Measurements from ENCODE around the gene DMD.

Gene DMD

DNA sequence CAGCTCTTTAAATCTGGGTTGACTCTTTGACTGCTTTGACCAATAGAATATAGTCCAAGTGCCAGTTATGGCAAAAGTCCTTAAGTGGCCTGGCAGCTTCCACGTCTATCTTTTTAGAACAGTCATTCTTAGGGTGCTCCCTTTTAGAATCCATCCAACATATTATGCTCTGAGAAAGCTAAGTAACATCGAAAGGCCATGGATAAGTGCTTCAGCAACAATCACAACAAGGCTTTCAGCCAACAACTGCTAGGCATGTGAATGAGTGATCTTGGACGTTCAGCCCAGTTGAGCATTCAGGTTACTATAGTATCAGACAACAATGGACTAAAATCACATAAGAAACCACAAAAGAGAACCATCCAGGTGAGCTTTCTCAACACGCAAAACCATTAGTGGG lies 818.7 kb downstream of the DMD start:
- no CpG with 5 or more reads among the region's 4 CpGs for WGBS, 2 experiments (ENCODE audit: insufficient coverage in 2 of 2)
- H3K36me3 ChIP-seq (ENCODE audit: control insufficient read depth, insufficient read depth, low read length), result no peaks in the 10 kb centered on the region
- H3K4me1 ChIP-seq (ENCODE audit: control insufficient read depth, insufficient read depth, low read length, poor library complexity, severe bottlenecking), result no peaks in the 10 kb centered on the region
- H3K4me3 ChIP-seq (ENCODE audit: extremely low read depth, insufficient read depth, low read length, poor library complexity, severe bottlenecking), result no peak overlapping the region
- H3K9me3 ChIP-seq (ENCODE audit: control insufficient read depth, low read length), result no peaks in the 10 kb centered on the region
- no peak overlapping the region for H3K27ac ChIP-seq (ENCODE audit: low read depth, low read length, severe bottlenecking)

GRCh38 chrX:32370456-32371205 lies 840.7 kb downstream of the DMD start:
- H3K36me3 ChIP-seq (ENCODE audit: control insufficient read depth, insufficient read depth, low read length), result no peaks in the 10 kb centered on the region
- H3K9me3 ChIP-seq (ENCODE audit: control insufficient read depth, low read length), result no peaks in the 10 kb centered on the region
- H3K4me1 ChIP-seq (ENCODE audit: control insufficient read depth, insufficient read depth, low read length, poor library complexity, severe bottlenecking), result no peaks in the 10 kb centered on the region
- no peak overlapping the region for H3K27ac ChIP-seq (ENCODE audit: low read depth, low read length, severe bottlenecking)
- H3K4me3 ChIP-seq (ENCODE audit: extremely low read depth, insufficient read depth, low read length, poor library complexity, severe bottlenecking), result no peak overlapping the region
- WGBS, 2 experiments (ENCODE audit: insufficient coverage in 2 of 2), result 86 to 96% methylated on average over 1 to 3 of the region's 5 CpGs

DNA sequence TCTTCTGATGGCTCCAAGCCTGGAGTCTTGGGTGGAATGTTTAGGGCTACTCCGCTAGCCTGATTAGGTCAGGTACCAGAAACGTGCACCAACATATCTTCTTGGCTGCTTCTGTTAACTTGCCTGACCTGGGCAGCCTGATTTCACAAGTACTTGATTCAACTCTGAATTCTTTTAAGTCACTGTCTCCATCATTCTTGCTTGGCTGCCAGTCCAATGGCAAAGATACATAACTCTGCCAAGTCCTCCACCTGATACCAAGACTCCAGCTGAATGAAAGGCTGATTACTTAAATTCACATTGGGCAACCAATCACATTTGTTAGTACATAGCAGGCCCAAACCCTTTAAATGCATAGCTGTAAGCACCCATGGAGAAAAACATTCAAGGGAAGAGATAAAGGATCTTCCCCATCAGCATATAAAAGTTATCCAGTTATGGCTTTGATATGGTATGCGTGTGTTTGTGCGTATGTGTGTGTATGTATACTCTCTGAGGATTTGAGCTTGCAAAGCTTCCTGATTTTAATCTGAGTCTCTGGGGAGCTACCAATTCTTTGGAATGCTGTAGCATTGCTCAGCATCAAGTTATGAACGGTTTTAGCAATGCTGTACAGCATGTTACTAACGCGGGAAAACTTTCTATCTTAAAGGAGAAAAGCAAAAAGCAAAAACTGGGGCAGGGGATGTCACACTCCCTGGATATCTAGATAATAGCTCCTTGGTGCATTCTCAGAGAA lies 917.2 kb downstream of the DMD start:
- Histone ChIP-seq H3K36me3 (ENCODE audit: control insufficient read depth, insufficient read depth, low read length) (no peaks in the 10 kb centered on the region), H3K9me3 (ENCODE audit: control insufficient read depth, low read length) (no peaks in the 10 kb centered on the region), H3K4me3 (ENCODE audit: extremely low read depth, insufficient read depth, low read length, poor library complexity, severe bottlenecking) (no peak overlapping the region), H3K27ac (ENCODE audit: low read depth, low read length, severe bottlenecking) (no peak overlapping the region), H3K4me1 (ENCODE audit: control insufficient read depth, insufficient read depth, low read length, poor library complexity, severe bottlenecking) (peaks cover 7% of the 10 kb centered on the region)
- WGBS, 2 experiments (ENCODE audit: insufficient coverage in 2 of 2), result 80 to 94% methylated on average over 1 to 3 of the region's 7 CpGs

DNA sequence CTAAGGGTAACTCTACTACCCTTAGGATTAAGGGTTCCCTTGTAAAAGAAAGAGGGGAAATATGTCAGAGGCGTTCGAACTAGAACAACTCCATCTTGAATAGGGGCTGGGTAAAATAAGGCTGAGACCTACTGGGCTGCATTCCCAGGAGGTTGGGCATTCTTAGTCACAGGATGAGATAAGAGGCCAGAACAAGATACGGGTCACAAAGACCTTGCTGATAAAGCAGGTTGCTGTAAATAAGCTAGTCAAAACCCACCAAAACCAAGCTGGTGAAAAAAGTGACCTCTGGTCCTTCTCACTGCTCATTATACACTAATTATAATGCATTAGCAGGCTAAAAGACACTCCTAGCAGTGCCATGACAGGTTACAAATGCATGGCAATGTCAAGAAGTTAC lies 922.0 kb downstream of the DMD start:
- Histone ChIP-seq H3K27ac (ENCODE audit: low read depth, low read length, severe bottlenecking) (no peak overlapping the region), H3K36me3 (ENCODE audit: control insufficient read depth, insufficient read depth, low read length) (no peaks in the 10 kb centered on the region), H3K4me3 (ENCODE audit: extremely low read depth, insufficient read depth, low read length, poor library complexity, severe bottlenecking) (no peak overlapping the region), H3K4me1 (ENCODE audit: control insufficient read depth, insufficient read depth, low read length, poor library complexity, severe bottlenecking) (peaks cover 2% of the 10 kb centered on the region), H3K9me3 (ENCODE audit: control insufficient read depth, low read length) (no peaks in the 10 kb centered on the region)
- no CpG with 5 or more reads among the region's 3 CpGs for WGBS, 2 experiments (ENCODE audit: insufficient coverage in 2 of 2)

- no peaks in the 10 kb centered on the region for H3K36me3 ChIP-seq (ENCODE audit: control insufficient read depth, insufficient read depth, low read length)
- no peak overlapping the region for H3K27ac ChIP-seq (ENCODE audit: low read depth, low read length, severe bottlenecking)
- no CpG with 5 or more reads among the region's 1 CpG for WGBS, 2 experiments (ENCODE audit: insufficient coverage in 2 of 2)
- H3K4me1 ChIP-seq (ENCODE audit: control insufficient read depth, insufficient read depth, low read length, poor library complexity, severe bottlenecking), result no peaks in the 10 kb centered on the region
- H3K4me3 ChIP-seq (ENCODE audit: extremely low read depth, insufficient read depth, low read length, poor library complexity, severe bottlenecking), result no peak overlapping the region
- no peaks in the 10 kb centered on the region for H3K9me3 ChIP-seq (ENCODE audit: control insufficient read depth, low read length)
Measured at GRCh38 chrX:32281853-32282252, 929.5 kb downstream of the DMD start.

GRCh38 chrX:32280921-32281320 lies 930.4 kb downstream of the DMD start:
- Histone ChIP-seq H3K27ac (ENCODE audit: low read depth, low read length, severe bottlenecking) (no peak overlapping the region), H3K4me1 (ENCODE audit: control insufficient read depth, insufficient read depth, low read length, poor library complexity, severe bottlenecking) (no peaks in the 10 kb centered on the region), H3K4me3 (ENCODE audit: extremely low read depth, insufficient read depth, low read length, poor library complexity, severe bottlenecking) (no peak overlapping the region), H3K9me3 (ENCODE audit: control insufficient read depth, low read length) (no peaks in the 10 kb centered on the region), H3K36me3 (ENCODE audit: control insufficient read depth, insufficient read depth, low read length) (no peaks in the 10 kb centered on the region)
- 80% methylated on average over 1 of the region's 3 CpGs; no CpG with 5 or more reads in 1 of the 2 experiments for WGBS, 2 experiments (ENCODE audit: insufficient coverage in 2 of 2)

DNA sequence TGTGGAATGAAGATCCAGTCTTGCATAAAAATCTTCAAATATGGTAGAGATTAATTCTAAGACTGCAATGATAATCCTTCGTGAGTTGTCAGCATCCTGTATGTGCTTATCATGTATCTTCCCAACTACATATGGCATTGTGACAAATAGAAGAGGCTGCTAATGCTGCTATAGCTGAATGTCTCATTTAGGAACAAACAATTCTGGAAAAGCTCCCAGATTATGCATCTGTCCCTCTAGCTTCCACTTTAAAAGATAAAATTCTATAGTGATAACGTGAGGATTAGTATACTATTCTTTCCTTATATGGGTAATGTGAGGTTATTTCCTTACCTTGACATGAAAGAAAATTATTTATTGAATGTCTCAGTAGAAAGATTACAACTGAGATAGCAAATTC lies 930.9 kb downstream of the DMD start:
- Histone ChIP-seq H3K4me1 (ENCODE audit: control insufficient read depth, insufficient read depth, low read length, poor library complexity, severe bottlenecking) (no peaks in the 10 kb centered on the region), H3K9me3 (ENCODE audit: control insufficient read depth, low read length) (no peaks in the 10 kb centered on the region), H3K27ac (ENCODE audit: low read depth, low read length, severe bottlenecking) (no peak overlapping the region), H3K4me3 (ENCODE audit: extremely low read depth, insufficient read depth, low read length, poor library complexity, severe bottlenecking) (no peak overlapping the region), H3K36me3 (ENCODE audit: control insufficient read depth, insufficient read depth, low read length) (no peaks in the 10 kb centered on the region)
- no CpG with 5 or more reads among the region's 2 CpGs for WGBS, 2 experiments (ENCODE audit: insufficient coverage in 2 of 2)

DNA sequence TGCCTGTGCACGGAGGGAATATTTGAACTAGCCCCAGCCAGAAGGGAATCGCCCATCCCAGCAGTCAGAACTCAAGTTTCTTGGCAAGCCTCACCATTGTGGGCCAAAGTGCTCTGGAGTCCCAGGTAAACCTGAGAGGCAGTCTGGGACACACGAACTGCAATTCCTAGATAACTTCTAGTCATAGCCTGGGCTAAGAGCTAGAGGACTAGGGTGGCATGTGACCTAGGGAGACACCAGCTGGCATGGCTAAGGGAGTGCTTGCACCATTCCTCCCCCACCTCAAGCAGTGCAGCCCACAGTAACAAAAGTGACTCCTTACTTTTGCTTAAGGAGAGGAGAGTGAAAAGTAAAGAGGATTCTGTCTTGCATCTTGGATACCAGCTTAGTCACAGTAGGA lies 935.2 kb downstream of the DMD start:
- Histone ChIP-seq H3K4me3 (ENCODE audit: extremely low read depth, insufficient read depth, low read length, poor library complexity, severe bottlenecking) (no peak overlapping the region), H3K27ac (ENCODE audit: low read depth, low read length, severe bottlenecking) (no peak overlapping the region), H3K4me1 (ENCODE audit: control insufficient read depth, insufficient read depth, low read length, poor library complexity, severe bottlenecking) (no peaks in the 10 kb centered on the region), H3K36me3 (ENCODE audit: control insufficient read depth, insufficient read depth, low read length) (no peaks in the 10 kb centered on the region), H3K9me3 (ENCODE audit: control insufficient read depth, low read length) (no peaks in the 10 kb centered on the region)
- 80% methylated on average over 3 of the region's 3 CpGs; no CpG with 5 or more reads in 1 of the 2 experiments for WGBS, 2 experiments (ENCODE audit: insufficient coverage in 2 of 2)

GRCh38 chrX:32269866-32270265 lies 941.5 kb downstream of the DMD start:
- Histone ChIP-seq H3K9me3 (ENCODE audit: control insufficient read depth, low read length) (no peaks in the 10 kb centered on the region), H3K4me3 (ENCODE audit: extremely low read depth, insufficient read depth, low read length, poor library complexity, severe bottlenecking) (no peak overlapping the region), H3K4me1 (ENCODE audit: control insufficient read depth, insufficient read depth, low read length, poor library complexity, severe bottlenecking) (no peaks in the 10 kb centered on the region), H3K27ac (ENCODE audit: low read depth, low read length, severe bottlenecking) (no peak overlapping the region), H3K36me3 (ENCODE audit: control insufficient read depth, insufficient read depth, low read length) (no peaks in the 10 kb centered on the region)

GRCh38 chrX:32268207-32268606 lies 943.1 kb downstream of the DMD start:
- Histone ChIP-seq H3K36me3 (ENCODE audit: control insufficient read depth, insufficient read depth, low read length) (no peaks in the 10 kb centered on the region), H3K27ac (ENCODE audit: low read depth, low read length, severe bottlenecking) (no peak overlapping the region), H3K4me1 (ENCODE audit: control insufficient read depth, insufficient read depth, low read length, poor library complexity, severe bottlenecking) (no peaks in the 10 kb centered on the region), H3K4me3 (ENCODE audit: extremely low read depth, insufficient read depth, low read length, poor library complexity, severe bottlenecking) (no peak overlapping the region), H3K9me3 (ENCODE audit: control insufficient read depth, low read length) (no peaks in the 10 kb centered on the region)
- WGBS, 2 experiments (ENCODE audit: insufficient coverage in 2 of 2), result no CpG with 5 or more reads among the region's 3 CpGs

DNA sequence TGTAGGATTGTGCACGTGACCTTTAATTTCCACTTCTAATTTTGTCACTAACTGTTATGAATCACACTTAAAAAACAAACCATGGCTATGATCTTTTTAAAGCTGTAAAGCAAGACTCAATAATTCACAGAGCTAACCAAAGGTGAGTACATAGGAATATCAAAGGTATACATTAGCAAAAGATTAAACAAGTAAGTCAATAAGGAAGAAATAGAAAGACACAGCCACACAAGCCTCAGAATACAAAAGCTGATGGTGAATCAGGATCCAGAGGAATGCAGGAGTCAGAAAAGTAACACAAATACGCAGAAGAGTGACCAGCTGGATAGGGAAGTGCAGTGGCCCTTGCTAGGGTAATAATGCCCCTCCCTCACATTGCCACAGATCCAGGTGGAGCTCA lies 943.6 kb downstream of the DMD start:
- no CpG with 5 or more reads among the region's 2 CpGs for WGBS, 2 experiments (ENCODE audit: insufficient coverage in 2 of 2)
- Histone ChIP-seq H3K4me3 (ENCODE audit: extremely low read depth, insufficient read depth, low read length, poor library complexity, severe bottlenecking) (no peak overlapping the region), H3K36me3 (ENCODE audit: control insufficient read depth, insufficient read depth, low read length) (no peaks in the 10 kb centered on the region), H3K4me1 (ENCODE audit: control insufficient read depth, insufficient read depth, low read length, poor library complexity, severe bottlenecking) (no peaks in the 10 kb centered on the region), H3K27ac (ENCODE audit: low read depth, low read length, severe bottlenecking) (no peak overlapping the region), H3K9me3 (ENCODE audit: control insufficient read depth, low read length) (no peaks in the 10 kb centered on the region)

Data from mesodermal cell (in vitro differentiated cells).